ENCODE results near the gene SEC14L1.

GRCh38 chr17:77225265-77225664, 84.5 kb downstream of the SEC14L1 start:
- TF ChIP-seq CTCF (IDR thresholded peaks at IDR 0.05; ENCODE audit: insufficient read depth, low read depth, low read length): no peak
- TF ChIP-seq EZH2 (IDR thresholded peaks at IDR 0.05; ENCODE audit: insufficient read depth, low read length): no peak
